Osteocyte (in vitro differentiated cells): ENCODE results near the gene TMC8. TPM values are rescaled to one million over a fixed set of nuclear protein-coding genes. Genes with fewer than 3 reads are reported as not detected.

Source experiments
- total RNA-seq: library from RNA; stranded (reverse); gene quantifications from 2 replicates; pipeline ENCODE4 v1.2.1, GENCODE V29; 2021

The TMC8 gene
- total RNA-seq, 1 donor from 2014 or later, result 0.40 TPM

Other genes starting within 250 kb of the TMC8 start
- gene TNRC6C, start 172.1 kb upstream of the TMC8 start, total RNA-seq, result 22.8 and 28.7 TPM in 2 replicates
- gene TMC6, start 2.0 kb upstream of the TMC8 start, total RNA-seq, result 31.2 and 32.6 TPM in 2 replicates
- not detected in 2 replicates for gene C17orf99, start 15.6 kb downstream of the TMC8 start, total RNA-seq
- gene SYNGR2, start 37.8 kb downstream of the TMC8 start, total RNA-seq, result 43.2 and 48.6 TPM in 2 replicates
- gene TK1, start 56.3 kb downstream of the TMC8 start, total RNA-seq, result 16.0 and 16.2 TPM in 2 replicates
- gene AFMID, start 56.6 kb downstream of the TMC8 start, total RNA-seq, result 33.7 and 35.1 TPM in 2 replicates
- 11.9 and 12.3 TPM in 2 replicates for gene BIRC5, start 83.5 kb downstream of the TMC8 start, total RNA-seq
- gene TMEM235, start 100.9 kb downstream of the TMC8 start, total RNA-seq, result not detected in 2 replicates
- gene SOCS3, start 229.3 kb downstream of the TMC8 start, total RNA-seq, result 79.1 and 86.4 TPM in 2 replicates
- 52.7 and 53.0 TPM in 2 replicates for gene PGS1, start 247.9 kb downstream of the TMC8 start, total RNA-seq